GM12891 (cell line): ENCODE measurements around the gene TAF4.
"Not testable (repeated sequence)": the region's sequence is repeated elsewhere in the genome, so short reads cannot be mapped to it uniquely, and the experiment has no call there.

Source experiments
- DNase-seq: peaks from one replicate; pipeline ENCODE4 v3.0.0; 2011; ENCODE audit warnings: low spot score; ENCODE audit not compliant: insufficient read length
- FAIRE-seq: peaks from 2 replicates; lab custom pipeline; 2011; peaks lifted over from hg19 to GRCh38; lab: Jason Lieb, UNC
- PAX5 ChIP-seq: IDR thresholded peaks from 2 replicates; pipeline ENCODE4 v1.6.1; 2011; ENCODE audit warnings: low read length, moderate library complexity, mild to moderate bottlenecking; ENCODE audit not compliant: insufficient read depth, severe bottlenecking
- POLR2A ChIP-seq: IDR thresholded peaks from 2 replicates; pipeline ENCODE4 v1.6.1; 2011; ENCODE audit warnings: low read depth, low read length, control low read depth
- POLR2AphosphoS5 ChIP-seq: IDR thresholded peaks from 2 replicates; pipeline ENCODE4 v1.6.1; 2011; ENCODE audit warnings: low read depth, low read length, control low read depth
- POU2F2 ChIP-seq: IDR thresholded peaks from 2 replicates; pipeline ENCODE4 v1.6.1; 2011; ENCODE audit warnings: low read depth, mild to moderate bottlenecking, control low read depth, low read length, moderate library complexity
- SPI1 ChIP-seq: IDR thresholded peaks from 2 replicates; pipeline ENCODE4 v1.6.1; 2011; ENCODE audit warnings: low read depth, low read length, control low read depth
- TAF1 ChIP-seq: IDR thresholded peaks from 2 replicates; pipeline ENCODE4 v1.6.1; 2011; ENCODE audit warnings: low read depth, low read length, control low read depth

TAF4 gene

DNA sequence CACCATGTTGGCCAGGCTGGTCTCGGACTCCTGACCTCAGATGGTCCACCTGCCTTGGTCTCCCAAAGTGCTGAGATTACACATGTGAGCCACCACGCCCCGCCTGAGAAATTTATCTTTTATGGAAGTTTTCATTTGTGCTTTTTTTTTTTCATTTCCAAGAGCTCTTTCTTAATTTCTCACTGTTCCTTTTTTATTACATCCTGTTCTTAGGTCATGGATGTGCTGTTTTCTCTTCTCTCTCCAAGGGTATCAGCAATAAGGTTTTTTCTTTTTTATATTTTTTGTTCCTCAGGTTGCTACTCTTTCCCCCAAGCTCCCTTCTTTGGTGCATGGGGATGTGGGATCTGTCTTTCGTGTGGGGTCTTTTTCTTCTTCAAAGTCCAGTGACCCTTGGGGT, 35.4 kb upstream of the TAF4 start:
- DNase-seq (no peak), FAIRE-seq (no peak)
- no peak for TF ChIP-seq POLR2A
- no peak for TF ChIP-seq POU2F2
- TF ChIP-seq SPI1: no peak
- no peak for TF ChIP-seq TAF1
- TF ChIP-seq PAX5: no peak
- no peak for TF ChIP-seq POLR2AphosphoS5

DNA sequence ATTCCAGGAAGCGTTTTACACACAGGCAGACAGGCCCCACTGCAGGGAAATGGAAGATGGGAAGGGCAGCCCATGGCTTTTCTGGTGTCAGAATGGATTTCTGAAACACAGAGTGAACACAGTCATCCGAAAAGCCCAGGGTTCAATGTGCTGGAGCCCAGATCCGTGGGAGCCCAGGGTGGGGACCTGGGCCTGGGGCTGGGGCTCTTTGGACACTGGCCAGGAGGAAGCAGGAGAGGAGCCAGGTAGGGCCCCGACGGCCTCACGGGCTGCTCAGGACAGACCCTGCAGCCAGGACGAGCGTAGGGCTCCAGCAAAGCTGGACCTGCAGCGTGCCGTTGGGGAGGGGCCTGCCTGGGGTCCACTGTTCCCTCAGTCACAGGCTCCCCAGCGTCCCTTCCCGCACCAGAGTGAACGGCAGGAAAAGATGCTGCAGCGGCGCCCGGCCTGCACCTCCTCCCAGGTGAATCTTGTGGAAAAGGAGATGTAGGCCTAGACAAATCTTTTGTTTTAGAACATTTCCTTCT, 32.3 kb upstream of the TAF4 start:
- TF ChIP-seq SPI1 (no peak), POLR2AphosphoS5 (no peak), PAX5 (no peak), TAF1 (no peak), POU2F2 (no peak), POLR2A (no peak)
- DNase-seq (no peak), FAIRE-seq (no peak)

DNA sequence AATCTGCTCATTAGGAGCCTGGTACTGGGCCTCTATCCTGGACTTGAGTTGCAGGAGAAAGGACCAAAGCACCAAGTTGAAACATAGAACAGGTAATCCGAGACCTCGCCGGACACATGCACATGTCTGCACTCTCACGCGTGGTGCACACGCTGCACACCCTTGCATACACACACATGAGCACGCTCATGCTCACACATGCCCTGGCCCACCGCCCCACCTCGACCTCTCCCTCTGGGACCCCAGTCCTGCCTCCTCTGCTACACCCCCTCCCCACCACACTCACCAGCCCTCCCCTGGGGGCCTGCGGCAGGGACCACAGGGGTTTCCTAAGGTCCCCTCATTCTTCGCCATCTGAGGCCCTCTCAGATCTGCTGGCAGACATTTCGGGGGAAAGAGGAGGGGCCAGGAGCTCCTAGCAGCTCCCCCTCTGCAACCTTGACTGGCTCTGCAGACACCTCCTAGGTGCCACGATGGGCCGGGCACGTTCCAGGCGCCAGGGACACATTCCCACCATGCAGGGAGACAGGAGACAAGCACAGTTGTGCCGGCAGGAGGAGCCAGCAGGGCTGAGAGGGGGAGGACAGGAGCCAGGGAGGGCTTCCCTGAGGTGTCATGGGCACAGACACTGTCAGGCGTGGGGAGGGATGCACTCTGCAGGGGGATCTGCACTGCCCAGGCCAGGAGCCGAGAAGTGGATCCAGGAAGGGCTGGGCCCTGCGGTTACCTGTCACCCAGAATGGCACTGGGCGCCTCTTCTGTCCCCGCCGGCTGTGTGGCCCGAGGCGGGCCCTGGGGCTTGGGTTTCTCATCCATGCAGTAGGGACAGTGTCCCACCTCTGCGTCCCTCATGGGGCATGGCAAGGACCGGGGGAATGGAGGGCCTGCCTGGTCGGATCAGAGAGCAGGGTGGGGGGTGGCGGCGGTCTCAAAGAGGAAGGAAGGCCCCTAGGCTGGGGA, 31.0 kb upstream of the TAF4 start:
- FAIRE-seq (no peak), DNase-seq (no peak)
- no peak for TF ChIP-seq TAF1
- TF ChIP-seq PAX5: no peak
- no peak for TF ChIP-seq POU2F2
- TF ChIP-seq POLR2AphosphoS5: no peak
- TF ChIP-seq SPI1: no peak
- no peak for TF ChIP-seq POLR2A

DNA sequence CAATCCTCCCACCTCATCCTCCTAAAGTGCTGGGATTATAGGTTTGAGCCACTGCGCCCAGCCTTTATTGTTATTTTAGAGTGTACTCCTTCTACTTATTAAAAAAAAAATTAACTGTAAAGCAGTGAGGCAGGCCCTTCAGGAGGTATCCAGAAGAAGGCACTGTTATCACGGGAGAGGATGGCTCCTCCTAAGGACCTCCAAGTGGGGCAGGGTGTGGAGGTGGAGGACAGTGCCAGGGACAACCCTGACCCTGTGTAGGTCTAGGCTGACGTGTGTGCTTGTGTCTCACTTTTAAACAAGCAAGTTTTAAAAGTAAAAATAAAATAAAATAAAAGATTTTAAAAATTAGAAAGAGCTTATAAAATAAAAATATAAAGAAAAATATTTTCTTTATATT, 23.7 kb upstream of the TAF4 start:
- FAIRE-seq: no peak
- TF ChIP-seq PAX5 (no peak), TAF1 (no peak), POLR2AphosphoS5 (no peak), POU2F2 (no peak), SPI1 (no peak), POLR2A (no peak)
- DNase-seq: no peak

DNA sequence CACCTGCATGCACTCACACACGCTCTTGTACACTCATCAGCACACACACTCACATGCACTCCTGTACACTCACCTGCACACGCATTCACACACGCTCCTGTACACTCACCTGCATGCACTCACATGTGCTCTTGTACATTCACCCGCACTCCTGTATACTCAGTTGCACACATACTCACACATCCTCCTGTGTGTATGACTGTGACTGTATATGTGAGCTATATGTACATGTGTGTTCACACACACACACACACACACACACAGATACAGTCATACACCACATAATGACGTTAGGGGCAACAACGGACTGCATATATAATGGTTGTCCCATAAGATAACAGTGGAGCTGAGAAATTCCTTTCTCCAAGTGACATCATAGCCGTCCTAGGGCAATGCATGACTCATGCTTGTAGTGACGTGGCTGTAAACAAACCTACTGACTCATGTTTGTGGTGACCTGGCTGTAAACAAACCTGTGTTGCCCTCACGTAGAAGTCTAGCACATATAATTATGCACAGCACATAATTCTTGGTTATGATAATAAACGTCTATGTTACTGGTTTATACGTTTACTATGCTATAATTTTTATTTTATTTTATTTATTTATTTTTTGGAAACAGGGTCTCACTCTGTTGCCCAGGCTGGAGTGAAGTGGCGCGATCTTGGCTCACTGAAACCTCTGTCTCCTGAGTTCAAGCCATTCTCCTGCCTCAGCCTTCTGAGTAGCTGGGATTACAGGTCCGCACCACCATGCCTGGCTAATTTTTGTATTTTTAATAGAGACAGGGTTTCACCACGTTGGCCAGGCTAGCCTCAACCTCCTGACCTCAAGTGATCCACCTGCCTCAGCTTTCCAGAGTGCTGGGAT, 22.8 kb upstream of the TAF4 start:
- FAIRE-seq (no peak), DNase-seq (no peak)
- TF ChIP-seq POLR2A (no peak), SPI1 (no peak), PAX5 (no peak), POLR2AphosphoS5 (no peak), POU2F2 (no peak), TAF1 (no peak)

DNA sequence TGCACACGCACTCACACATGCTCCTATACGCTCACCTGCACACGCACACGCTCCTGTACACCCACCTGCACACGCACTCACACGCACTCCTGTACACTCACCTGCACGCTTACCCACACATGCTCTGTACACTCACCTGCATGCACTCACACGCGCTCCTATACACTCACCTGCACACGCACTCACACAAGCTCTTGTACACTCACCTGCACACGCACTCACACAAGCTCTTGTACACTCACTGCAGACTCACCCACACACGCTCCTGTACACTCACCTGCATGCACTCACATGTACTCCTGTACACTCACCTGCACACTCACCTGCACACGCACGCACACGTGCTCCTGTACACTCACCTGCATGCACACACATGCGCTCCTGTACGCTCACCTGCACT, 22.0 kb upstream of the TAF4 start:
- FAIRE-seq: no peak
- DNase-seq: no peak
- TF ChIP-seq PAX5: no peak
- no peak for TF ChIP-seq TAF1
- no peak for TF ChIP-seq POU2F2
- no peak for TF ChIP-seq POLR2A
- TF ChIP-seq POLR2AphosphoS5: no peak
- TF ChIP-seq SPI1: no peak

DNA sequence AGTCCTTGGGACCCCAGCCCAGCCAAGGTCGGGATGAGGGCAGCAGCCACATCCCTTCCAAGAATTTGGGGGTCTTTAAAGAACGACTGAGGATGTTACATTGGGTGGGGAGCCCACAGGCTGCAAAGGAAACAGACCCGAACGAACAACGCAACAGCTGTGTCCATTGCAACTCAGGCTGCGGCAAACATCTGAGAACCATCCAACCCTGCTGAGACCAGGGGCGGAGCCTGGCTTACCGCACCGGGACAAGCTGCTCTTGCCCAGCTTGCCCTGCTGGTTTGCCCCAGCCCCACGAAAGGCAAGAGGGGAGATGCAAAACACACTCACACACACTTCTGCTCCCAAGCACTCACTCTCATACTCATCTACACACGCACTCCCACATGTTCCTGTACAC, 21.5 kb upstream of the TAF4 start:
- FAIRE-seq (no peak), DNase-seq (no peak)
- TF ChIP-seq POLR2A (no peak), PAX5 (no peak)

DNA sequence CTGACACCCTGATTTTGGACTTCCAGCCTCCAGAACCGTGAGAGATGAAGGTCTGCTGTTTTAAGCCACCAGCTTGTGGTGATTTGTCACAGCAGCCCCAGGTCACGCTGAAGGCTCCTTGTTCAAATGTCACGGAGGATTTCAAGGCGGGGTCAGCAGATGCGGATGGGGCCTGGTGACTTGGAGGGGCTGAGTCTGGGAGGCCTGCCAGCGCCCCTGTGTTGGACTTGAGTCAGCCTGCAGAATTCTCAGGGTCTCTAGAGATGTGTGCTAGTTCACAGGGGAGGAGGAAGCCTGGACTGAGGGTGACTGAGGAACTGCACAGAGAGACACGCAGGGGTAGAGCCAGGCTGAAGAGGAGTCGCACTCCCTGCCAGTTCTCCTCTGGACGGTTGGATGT, 19.5 kb upstream of the TAF4 start:
- DNase-seq: no peak
- FAIRE-seq: no peak
- no peak for TF ChIP-seq POU2F2
- TF ChIP-seq POLR2A: no peak
- TF ChIP-seq TAF1: no peak
- TF ChIP-seq PAX5: no peak
- no peak for TF ChIP-seq SPI1
- TF ChIP-seq POLR2AphosphoS5: no peak

DNA sequence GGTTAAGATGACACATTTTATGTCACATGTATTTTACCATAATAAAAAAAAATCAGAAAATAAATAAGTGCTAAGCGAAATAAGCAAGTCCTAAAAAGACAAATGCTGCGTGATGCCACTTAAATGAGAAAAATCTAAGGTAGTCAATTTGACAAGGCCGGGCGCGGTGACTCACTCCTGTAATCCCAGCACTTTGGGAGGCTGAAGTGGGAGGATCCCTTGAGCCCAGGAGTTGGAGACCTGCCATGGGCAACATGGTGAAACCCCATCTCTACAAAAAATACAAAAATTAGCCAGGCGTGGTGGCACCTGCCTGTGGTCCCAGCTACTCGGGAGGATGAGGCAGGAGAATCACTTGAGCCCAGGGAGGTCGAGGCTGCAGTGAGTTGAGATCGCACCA, 18.5 kb upstream of the TAF4 start:
- not testable (repeated sequence) for DNase-seq, FAIRE-seq
